Muscle layer of colon (tissue), 2 donors: ENCODE data around the gene CCDC200.
"Not testable (repeated sequence)": the region's sequence is repeated elsewhere in the genome, so short reads cannot be mapped to it uniquely, and the experiment has no call there.

Experiments used
- H3K27ac ChIP-seq: one replicate; pipeline ENCODE4 v1.7.0; 2013; ENCODE audit warnings: low read depth, mild to moderate bottlenecking, low read length, moderate library complexity
- H3K27me3 ChIP-seq, 2 donors: one replicate each; pipeline ENCODE4 v1.7.0; 2013; ENCODE audit warnings: low read length in 2 of 2, mild to moderate bottlenecking in 2 of 2; ENCODE audit not compliant: insufficient read depth in 2 of 2, control insufficient read depth in 1 of 2
- H3K36me3 ChIP-seq: one replicate; pipeline ENCODE4 v1.7.0; 2013; ENCODE audit warnings: mild to moderate bottlenecking, low read length; ENCODE audit not compliant: insufficient read depth
- H3K4me1 ChIP-seq: one replicate; pipeline ENCODE4 v1.7.0; 2013; ENCODE audit warnings: mild to moderate bottlenecking, low read length; ENCODE audit not compliant: insufficient read depth
- H3K4me3 ChIP-seq, 2 donors: one replicate each; pipeline ENCODE4 v1.7.0; 2013; ENCODE audit warnings: low read length in 2 of 2, low read depth in 1 of 2, mild to moderate bottlenecking in 1 of 2, moderate library complexity in 1 of 2
- H3K9ac ChIP-seq: one replicate; pipeline ENCODE4 v1.7.0; 2013; ENCODE audit warnings: low read length
- H3K9me3 ChIP-seq: one replicate; pipeline ENCODE4 v1.7.0; 2013; ENCODE audit warnings: mild to moderate bottlenecking, low read length
- donor health status: abdominal sarcoma.
- donor health status: Adenocarcinoma of cecum.

CCDC200 gene

GRCh38 chr17:43231205-43232020, 3.0 kb upstream of the CCDC200 start:
- not testable (repeated sequence) for H3K27ac ChIP-seq, H3K27me3 ChIP-seq, H3K4me1 ChIP-seq, H3K9me3 ChIP-seq, H3K36me3 ChIP-seq
- H3K4me3 ChIP-seq = peak overlapping the region in 1 of 2 donors; percentile 41
- peak overlapping the region; percentile 58 for H3K9ac ChIP-seq

GRCh38 chr17:43226393-43226792, 2.0 kb downstream of the CCDC200 start:
- Histone ChIP-seq H3K27me3 (no peaks in the 10 kb centered on the region), H3K4me3 (no peak overlapping the region), H3K27ac (no peak overlapping the region), H3K9me3 (no peaks in the 10 kb centered on the region), H3K9ac (no peak overlapping the region), H3K4me1 (no peaks in the 10 kb centered on the region), H3K36me3 (peaks cover 9% of the 10 kb centered on the region)

- H3K9me3 ChIP-seq = no peaks in the 10 kb centered on the region
- peaks cover 9% of the 10 kb centered on the region for H3K36me3 ChIP-seq
- no peaks in the 10 kb centered on the region for H3K27me3 ChIP-seq
- no peak overlapping the region for H3K4me3 ChIP-seq
- H3K4me1 ChIP-seq = no peaks in the 10 kb centered on the region
- H3K9ac ChIP-seq = no peak overlapping the region
- no peak overlapping the region for H3K27ac ChIP-seq
Observed at GRCh38 chr17:43224146-43224705, 4.2 kb downstream of the CCDC200 start.

- no peak overlapping the region for H3K4me3 ChIP-seq
- no peaks in the 10 kb centered on the region for H3K27me3 ChIP-seq
- no peak overlapping the region for H3K27ac ChIP-seq
- H3K36me3 ChIP-seq = peaks cover 24% of the 10 kb centered on the region
- no peaks in the 10 kb centered on the region for H3K4me1 ChIP-seq
- no peaks in the 10 kb centered on the region for H3K9me3 ChIP-seq
- H3K9ac ChIP-seq = no peak overlapping the region
Observed at GRCh38 chr17:43220511-43221125, 7.8 kb downstream of the CCDC200 start.

- Histone ChIP-seq H3K9ac (no peak overlapping the region), H3K27me3 (no peaks in the 10 kb centered on the region), H3K36me3 (peaks cover 22% of the 10 kb centered on the region), H3K9me3 (no peaks in the 10 kb centered on the region), H3K4me1 (no peaks in the 10 kb centered on the region), H3K4me3 (no peak overlapping the region), H3K27ac (no peak overlapping the region)
Observed at GRCh38 chr17:43219746-43220380, 8.6 kb downstream of the CCDC200 start.

GRCh38 chr17:43219001-43219400, 9.4 kb downstream of the CCDC200 start:
- no peak overlapping the region for H3K27ac ChIP-seq
- no peak overlapping the region for H3K9ac ChIP-seq
- H3K27me3 ChIP-seq = no peaks in the 10 kb centered on the region
- no peaks in the 10 kb centered on the region for H3K9me3 ChIP-seq
- no peak overlapping the region for H3K4me3 ChIP-seq
- no peaks in the 10 kb centered on the region for H3K4me1 ChIP-seq
- peaks cover 23% of the 10 kb centered on the region for H3K36me3 ChIP-seq

GRCh38 chr17:43217614-43218087, 10.8 kb downstream of the CCDC200 start:
- Histone ChIP-seq H3K4me3 (no peak overlapping the region), H3K36me3 (peaks cover 19% of the 10 kb centered on the region), H3K27ac (no peak overlapping the region), H3K9me3 (no peaks in the 10 kb centered on the region), H3K27me3 (no peaks in the 10 kb centered on the region), H3K4me1 (peaks cover 8% of the 10 kb centered on the region), H3K9ac (no peak overlapping the region)

- peaks cover 19% of the 10 kb centered on the region for H3K36me3 ChIP-seq
- H3K9me3 ChIP-seq = no peaks in the 10 kb centered on the region
- H3K4me1 ChIP-seq = peaks cover 12% of the 10 kb centered on the region
- H3K9ac ChIP-seq = no peak overlapping the region
- H3K27ac ChIP-seq = no peak overlapping the region
- H3K4me3 ChIP-seq = no peak overlapping the region
- H3K27me3 ChIP-seq = no peaks in the 10 kb centered on the region
Observed at GRCh38 chr17:43216762-43217613, 11.4 kb downstream of the CCDC200 start.

- Histone ChIP-seq H3K4me1 (peaks cover 13% of the 10 kb centered on the region), H3K36me3 (peaks cover 19% of the 10 kb centered on the region), H3K4me3 (no peak overlapping the region), H3K9ac (no peak overlapping the region), H3K27me3 (no peaks in the 10 kb centered on the region), H3K9me3 (no peaks in the 10 kb centered on the region), H3K27ac (no peak overlapping the region)
Observed at GRCh38 chr17:43216369-43216761, 12.1 kb downstream of the CCDC200 start.

GRCh38 chr17:43215341-43215740, 13.1 kb downstream of the CCDC200 start:
- H3K27me3 ChIP-seq = no peaks in the 10 kb centered on the region
- no peaks in the 10 kb centered on the region for H3K9me3 ChIP-seq
- no peak overlapping the region for H3K4me3 ChIP-seq
- no peak overlapping the region for H3K9ac ChIP-seq
- H3K27ac ChIP-seq = no peak overlapping the region
- H3K4me1 ChIP-seq = peaks cover 19% of the 10 kb centered on the region
- H3K36me3 ChIP-seq = peaks cover 22% of the 10 kb centered on the region

- H3K27ac ChIP-seq = no peak overlapping the region
- H3K36me3 ChIP-seq = peaks cover 34% of the 10 kb centered on the region
- H3K4me1 ChIP-seq = peaks cover 19% of the 10 kb centered on the region
- no peaks in the 10 kb centered on the region for H3K9me3 ChIP-seq
- H3K4me3 ChIP-seq = no peak overlapping the region
- H3K27me3 ChIP-seq = no peaks in the 10 kb centered on the region
- no peak overlapping the region for H3K9ac ChIP-seq
Observed at GRCh38 chr17:43213545-43213944, 14.9 kb downstream of the CCDC200 start.
